NOMO-1 treated with DMSO at 0.1 percent for 48 hours (cell line): ENCODE results near the gene PEX11G.
"Not testable (repeated sequence)": the region's sequence is repeated elsewhere in the genome, so short reads cannot be mapped to it uniquely, and the experiment has no call there.

ENCODE experiments used
- DNase-seq: peaks from one replicate; lab custom pipeline; 2025; ENCODE audit not compliant: unreplicated experiment; lab: John Stamatoyannopoulos, UW

The PEX11G gene

GRCh38 chr19:7441468-7442146, 47.2 kb downstream of the PEX11G start:
- no peak for DNase-seq

- no peak for DNase-seq
Observed at GRCh38 chr19:7440188-7440975, 48.5 kb downstream of the PEX11G start.

- DNase-seq = no peak
Observed at GRCh38 chr19:7435586-7435985, 53.2 kb downstream of the PEX11G start.

- no peak for DNase-seq
Observed at GRCh38 chr19:7434391-7434790, 54.4 kb downstream of the PEX11G start.

DNA sequence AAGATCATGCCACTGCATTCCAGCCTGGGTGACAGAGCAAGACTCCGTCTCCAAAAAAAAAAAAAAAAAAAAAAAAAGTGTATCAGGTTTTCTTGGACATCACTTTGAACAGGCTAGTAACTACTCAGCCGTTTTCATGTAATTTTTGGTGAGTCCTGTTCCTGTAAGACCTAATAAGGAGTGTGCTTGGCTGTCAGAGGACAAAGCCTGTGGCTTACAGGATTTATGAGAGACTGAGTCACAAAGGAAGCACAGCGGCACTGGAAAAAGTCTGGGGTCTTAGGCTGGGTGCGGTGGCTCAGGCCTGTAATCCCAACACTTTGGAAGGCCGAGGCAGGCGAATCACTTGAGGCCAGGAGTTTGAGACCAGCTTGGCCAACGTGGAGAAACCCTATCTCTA, 55.4 kb downstream of the PEX11G start:
- DNase-seq = not testable (repeated sequence)

DNA sequence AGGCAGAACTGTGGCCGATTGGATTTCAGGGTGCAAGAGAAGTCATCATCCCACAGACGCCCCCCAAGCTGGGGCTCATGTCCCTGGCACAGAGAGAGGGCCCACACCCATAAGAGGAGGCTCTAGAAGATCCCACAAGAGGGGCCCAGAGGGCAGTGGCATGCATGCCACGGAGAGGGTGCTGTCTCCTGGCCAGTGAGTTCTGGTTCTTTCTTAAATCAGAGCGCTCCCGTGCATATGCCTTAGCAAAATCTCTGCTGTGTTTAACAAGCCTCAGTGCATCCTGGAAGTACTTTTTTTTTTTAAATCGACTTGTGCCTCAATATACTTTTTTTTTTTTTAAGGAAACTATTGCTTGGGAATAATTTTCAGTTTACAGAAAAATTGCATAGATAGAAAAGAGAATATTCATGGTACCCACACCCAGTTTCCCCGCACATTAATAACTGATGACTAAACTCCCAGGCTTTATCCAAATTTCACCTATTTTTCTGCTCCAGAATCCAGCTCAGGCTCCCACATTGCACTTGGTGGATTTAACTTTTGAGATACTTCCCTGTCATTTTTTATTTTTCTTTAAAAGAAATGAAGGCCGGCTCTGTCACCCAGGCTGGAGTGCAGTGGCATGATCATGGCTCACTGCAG, 59.1 kb downstream of the PEX11G start:
- DNase-seq = no peak

DNA sequence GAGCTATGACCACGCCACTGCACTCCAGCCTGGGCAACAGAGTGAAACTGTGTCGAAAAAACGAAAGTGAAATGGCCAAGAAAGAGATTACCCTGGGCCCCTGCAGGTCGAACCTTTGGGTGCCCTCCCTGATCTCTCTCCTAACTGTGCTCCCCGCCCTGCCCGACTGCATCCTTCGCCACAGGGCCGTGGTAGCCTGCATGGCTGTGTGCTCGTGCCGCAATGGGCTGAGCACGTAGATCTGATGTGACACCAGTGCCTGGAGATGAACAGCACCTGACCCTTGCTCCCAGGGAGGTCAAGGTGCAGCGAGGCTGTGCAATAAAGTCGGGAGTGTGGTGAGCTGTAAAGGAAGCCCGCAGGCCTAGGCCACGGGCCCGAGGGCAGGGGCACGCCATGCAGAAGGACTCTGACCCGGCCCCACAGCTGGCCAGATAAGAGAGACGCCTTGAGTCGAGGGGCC, 60.2 kb downstream of the PEX11G start:
- DNase-seq = no peak

GRCh38 chr19:7427944-7428343, 60.9 kb downstream of the PEX11G start:
- DNase-seq = no peak

DNA sequence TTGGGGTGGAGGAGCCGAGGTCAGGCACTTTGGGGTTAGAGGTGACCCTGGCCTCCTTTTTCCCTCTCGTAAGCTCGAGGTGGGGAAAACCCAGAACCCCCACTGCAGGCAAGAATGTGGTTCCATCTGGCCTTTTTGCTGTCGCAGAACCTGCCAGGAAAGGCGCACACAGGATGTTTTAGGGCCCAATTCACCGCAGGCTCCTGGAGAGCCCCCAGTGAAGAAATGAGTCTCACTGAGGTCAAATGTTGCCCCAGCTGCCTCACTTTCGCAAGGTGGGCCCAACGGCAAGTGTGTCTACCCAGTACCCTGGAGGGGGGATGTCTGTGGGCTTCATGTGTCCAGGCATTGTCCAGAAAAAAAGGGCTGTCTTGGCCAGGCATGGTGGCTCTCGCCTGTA, 61.8 kb downstream of the PEX11G start:
- no peak for DNase-seq
